ENCODE data around the gene HTT.
"Not testable (repeated sequence)": the region's sequence is repeated elsewhere in the genome, so short reads cannot be mapped to it uniquely, and the experiment has no call there.

HTT gene

GRCh38 chr4:3124070-3124767 is 49.7 kb downstream of the HTT start:
- DNase-seq, result no peak

GRCh38 chr4:3127112-3127511 is 52.6 kb downstream of the HTT start:
- DNase-seq, result no peak

GRCh38 chr4:3128058-3128457 is 53.6 kb downstream of the HTT start:
- no peak for DNase-seq

GRCh38 chr4:3128976-3129375 is 54.5 kb downstream of the HTT start:
- DNase-seq, result no peak

GRCh38 chr4:3130201-3130600 is 55.7 kb downstream of the HTT start:
- no peak for DNase-seq

GRCh38 chr4:3130826-3131225 is 56.3 kb downstream of the HTT start:
- no peak for DNase-seq

- DNase-seq, result no peak
Measured at GRCh38 chr4:3134201-3134600, 59.7 kb downstream of the HTT start.

GRCh38 chr4:3135155-3136011 is 60.9 kb downstream of the HTT start:
- DNase-seq, result no peak

- DNase-seq, result peak in 1 of 3 experiments; percentile 3
Measured at GRCh38 chr4:3136454-3136853, 62.0 kb downstream of the HTT start.

GRCh38 chr4:3137908-3138307 is 63.4 kb downstream of the HTT start:
- no peak for DNase-seq

GRCh38 chr4:3145234-3145924 is 70.9 kb downstream of the HTT start:
- DNase-seq, result peak in 1 of 3 experiments; percentile 28

- DNase-seq, result no peak
Measured at GRCh38 chr4:3148926-3149325, 74.4 kb downstream of the HTT start.

GRCh38 chr4:3151238-3151637 is 76.8 kb downstream of the HTT start:
- not testable (repeated sequence) for DNase-seq

- no peak for DNase-seq
Measured at GRCh38 chr4:3157366-3157765, 82.9 kb downstream of the HTT start.

GRCh38 chr4:3158841-3159240 is 84.4 kb downstream of the HTT start:
- peak in 1 of 3 experiments; percentile 29 for DNase-seq

- no peak for DNase-seq
Measured at GRCh38 chr4:3160438-3160837, 86.0 kb downstream of the HTT start.

GRCh38 chr4:3161044-3161443 is 86.6 kb downstream of the HTT start:
- not testable (repeated sequence) for DNase-seq

GRCh38 chr4:3166434-3166833 is 92.0 kb downstream of the HTT start:
- peak in 1 of 3 experiments; percentile 32 for DNase-seq

GRCh38 chr4:3168029-3168428 is 93.5 kb downstream of the HTT start:
- DNase-seq, result no peak

- DNase-seq, result peak; percentile 39 to 97 (median 79)
Measured at GRCh38 chr4:3174371-3175338, 100.2 kb downstream of the HTT start.

GRCh38 chr4:3176367-3177229 is 102.1 kb downstream of the HTT start:
- DNase-seq, result peak in 1 of 3 experiments; percentile 46
